ENCODE results near the gene PCDHGA1. TPM values are rescaled to one million over a fixed set of nuclear protein-coding genes. Genes with fewer than 3 reads are reported as not detected.
A peak's percentile ranks its signal among the peaks of the same experiment; 100 is the strongest.

The PCDHGA1 gene
- total RNA-seq, 1 experiment from 2014 or later: not detected

DNA sequence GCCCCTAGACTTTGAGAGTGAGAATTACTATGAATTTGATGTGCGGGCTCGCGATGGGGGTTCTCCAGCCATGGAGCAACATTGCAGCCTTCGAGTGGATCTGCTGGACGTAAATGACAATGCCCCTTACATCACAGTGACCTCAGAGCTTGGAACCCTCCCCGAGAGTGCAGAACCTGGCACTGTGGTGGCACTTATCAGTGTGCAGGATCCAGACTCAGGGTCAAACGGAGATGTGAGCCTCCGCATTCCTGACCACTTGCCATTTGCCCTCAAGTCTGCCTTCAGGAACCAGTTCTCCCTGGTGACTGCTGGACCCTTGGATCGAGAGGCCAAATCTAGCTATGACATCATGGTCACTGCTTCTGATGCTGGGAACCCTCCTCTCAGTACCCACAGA, 155.8 kb downstream of the PCDHGA1 start:
- peaks cover 8% of the 10 kb centered on the region for H3K9me3 Mint-ChIP-seq (ENCODE audit: low read depth, unreplicated experiment)
- CTCF ChIA-PET: interaction anchor here (1.1 kb wide), 1 partner anchor 11 kb away, joined by 3 read pairs; the partner anchor contains the start of gene PCDHGC3

DNA sequence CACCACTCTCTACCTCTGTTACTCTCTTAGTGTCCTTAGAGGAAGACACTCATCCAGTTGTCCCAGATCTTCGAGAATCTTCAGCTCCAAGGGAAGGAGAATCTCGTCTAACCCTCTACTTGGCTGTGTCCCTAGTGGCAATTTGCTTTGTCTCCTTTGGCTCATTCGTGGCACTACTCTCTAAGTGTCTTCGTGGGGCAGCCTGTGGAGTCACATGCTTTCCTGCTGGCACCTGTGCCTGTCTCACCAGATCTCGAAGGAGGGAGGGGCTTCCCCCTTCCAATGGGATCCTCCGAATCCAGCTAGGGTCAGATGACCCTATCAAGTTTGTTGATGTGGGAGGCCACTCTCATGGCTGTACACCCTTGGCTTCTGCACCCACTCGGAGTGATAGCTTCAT, 156.8 kb downstream of the PCDHGA1 start:
- no peak for DNase-seq
- no TSS peak for BruUV-seq (replicated peaks)

More for the DNA sequence above, 155.8 kb downstream of the PCDHGA1 start:
- TF ChIP-seq, protein P1, sequence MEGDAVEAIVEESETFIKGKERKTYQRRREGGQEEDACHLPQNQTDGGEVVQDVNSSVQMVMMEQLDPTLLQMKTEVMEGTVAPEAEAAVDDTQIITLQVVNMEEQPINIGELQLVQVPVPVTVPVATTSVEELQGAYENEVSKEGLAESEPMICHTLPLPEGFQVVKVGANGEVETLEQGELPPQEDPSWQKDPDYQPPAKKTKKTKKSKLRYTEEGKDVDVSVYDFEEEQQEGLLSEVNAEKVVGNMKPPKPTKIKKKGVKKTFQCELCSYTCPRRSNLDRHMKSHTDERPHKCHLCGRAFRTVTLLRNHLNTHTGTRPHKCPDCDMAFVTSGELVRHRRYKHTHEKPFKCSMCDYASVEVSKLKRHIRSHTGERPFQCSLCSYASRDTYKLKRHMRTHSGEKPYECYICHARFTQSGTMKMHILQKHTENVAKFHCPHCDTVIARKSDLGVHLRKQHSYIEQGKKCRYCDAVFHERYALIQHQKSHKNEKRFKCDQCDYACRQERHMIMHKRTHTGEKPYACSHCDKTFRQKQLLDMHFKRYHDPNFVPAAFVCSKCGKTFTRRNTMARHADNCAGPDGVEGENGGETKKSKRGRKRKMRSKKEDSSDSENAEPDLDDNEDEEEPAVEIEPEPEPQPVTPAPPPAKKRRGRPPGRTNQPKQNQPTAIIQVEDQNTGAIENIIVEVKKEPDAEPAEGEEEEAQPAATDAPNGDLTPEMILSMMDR (IDR thresholded peaks at IDR 0.05; ENCODE audit: unreplicated experiment): no peak
- intact Hi-C loops (cut with micrococcal nuclease; ENCODE audit: unreplicated experiment): no loop called here
- no peak for DNase-seq
- no TSS peak for BruUV-seq (replicated peaks)
- no peak overlapping the region for H3K27ac Mint-ChIP-seq (ENCODE audit: unreplicated experiment)
- H3K4me1 Mint-ChIP-seq (ENCODE audit: low read depth, unreplicated experiment): no peaks in the 10 kb centered on the region
- H3K27me3 Mint-ChIP-seq (ENCODE audit: unreplicated experiment): no peaks in the 10 kb centered on the region
- H3K4me3 Mint-ChIP-seq (ENCODE audit: low read depth, unreplicated experiment): no peak overlapping the region
- peaks cover 11% of the 10 kb centered on the region for H3K36me3 Mint-ChIP-seq (ENCODE audit: insufficient read depth, unreplicated experiment)

GRCh38 chr5:141488591-141489561, 158.6 kb downstream of the PCDHGA1 start, which contains the start of gene PCDHGC5:
Gene PCDHGC5, plus strand, starts transcription at chr5:141489081. Its CDS starts 160 bp downstream, at chr5:141489241.
- CTCF ChIA-PET: no interaction called here
- intact Hi-C loops (cut with micrococcal nuclease; ENCODE audit: unreplicated experiment): no loop called here
- peaks cover 12% of the 10 kb centered on the region for H3K36me3 Mint-ChIP-seq (ENCODE audit: insufficient read depth, unreplicated experiment)
- H3K27me3 Mint-ChIP-seq (ENCODE audit: unreplicated experiment): no peaks in the 10 kb centered on the region
- no peak within 1 kb of the TSS for H3K27ac Mint-ChIP-seq (ENCODE audit: unreplicated experiment)
- peaks cover 4% of the 10 kb centered on the region for H3K9me3 Mint-ChIP-seq (ENCODE audit: low read depth, unreplicated experiment)
- H3K4me3 Mint-ChIP-seq (ENCODE audit: low read depth, unreplicated experiment): no peak within 1 kb of the TSS
- no peak for DNase-seq
- no peaks in the 10 kb centered on the region for H3K4me1 Mint-ChIP-seq (ENCODE audit: low read depth, unreplicated experiment)
- no TSS peak for BruUV-seq (replicated peaks)
- TF ChIP-seq, protein P1 (IDR thresholded peaks at IDR 0.05; ENCODE audit: unreplicated experiment): no peak

More for the DNA sequence above, 156.8 kb downstream of the PCDHGA1 start:
- peak overlapping the region; percentile 6 for H3K27ac Mint-ChIP-seq (ENCODE audit: unreplicated experiment)
- H3K4me3 Mint-ChIP-seq (ENCODE audit: low read depth, unreplicated experiment): no peak overlapping the region
- intact Hi-C loops (cut with micrococcal nuclease; ENCODE audit: unreplicated experiment): no loop called here
- no peaks in the 10 kb centered on the region for H3K27me3 Mint-ChIP-seq (ENCODE audit: unreplicated experiment)
- peaks cover 12% of the 10 kb centered on the region for H3K36me3 Mint-ChIP-seq (ENCODE audit: insufficient read depth, unreplicated experiment)
- TF ChIP-seq, protein P1 (IDR thresholded peaks at IDR 0.05; ENCODE audit: unreplicated experiment): no peak
- H3K9me3 Mint-ChIP-seq (ENCODE audit: low read depth, unreplicated experiment): peaks cover 8% of the 10 kb centered on the region
- H3K4me1 Mint-ChIP-seq (ENCODE audit: low read depth, unreplicated experiment): no peaks in the 10 kb centered on the region
- CTCF ChIA-PET: interaction anchor here (1.1 kb wide), 1 partner anchor 79 kb away, joined by 3 read pairs; no protein-coding TSS in a partner anchor

DNA sequence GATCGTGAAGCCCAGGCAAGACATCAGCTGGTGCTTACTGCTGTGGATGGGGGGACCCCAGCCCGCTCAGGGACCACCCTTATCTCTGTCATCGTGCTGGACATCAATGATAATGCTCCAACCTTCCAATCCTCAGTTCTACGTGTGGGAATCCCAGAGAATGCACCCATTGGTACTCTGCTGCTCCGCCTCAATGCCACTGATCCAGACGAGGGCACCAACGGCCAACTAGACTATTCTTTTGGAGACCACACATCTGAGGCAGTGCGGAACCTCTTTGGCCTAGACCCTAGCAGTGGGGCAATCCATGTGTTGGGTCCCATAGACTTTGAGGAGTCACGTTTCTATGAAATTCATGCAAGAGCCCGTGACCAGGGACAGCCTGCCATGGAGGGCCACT, 159.5 kb downstream of the PCDHGA1 start:
- no TSS peak for BruUV-seq (replicated peaks)
- peaks cover 9% of the 10 kb centered on the region for H3K36me3 Mint-ChIP-seq (ENCODE audit: insufficient read depth, unreplicated experiment)
- no peak for DNase-seq
- H3K9me3 Mint-ChIP-seq (ENCODE audit: low read depth, unreplicated experiment): peaks cover 4% of the 10 kb centered on the region
- no peaks in the 10 kb centered on the region for H3K4me1 Mint-ChIP-seq (ENCODE audit: low read depth, unreplicated experiment)
- TF ChIP-seq, protein P1 (IDR thresholded peaks at IDR 0.05; ENCODE audit: unreplicated experiment): no peak
- no peak overlapping the region for H3K4me3 Mint-ChIP-seq (ENCODE audit: low read depth, unreplicated experiment)
- intact Hi-C loops (cut with micrococcal nuclease; ENCODE audit: unreplicated experiment): no loop called here
- H3K27me3 Mint-ChIP-seq (ENCODE audit: unreplicated experiment): no peaks in the 10 kb centered on the region
- H3K27ac Mint-ChIP-seq (ENCODE audit: unreplicated experiment): no peak overlapping the region
- CTCF ChIA-PET: no interaction called here
